HG03565 (cell line): ENCODE measurements around the gene IQSEC1.
A peak's percentile ranks its signal among the peaks of the same experiment; 100 is the strongest.
"Not testable (repeated sequence)": the region's sequence is repeated elsewhere in the genome, so short reads cannot be mapped to it uniquely, and the experiment has no call there.

ENCODE experiments used
- ATAC-seq: cut with Tn5 transposase; IDR thresholded peaks from one replicate; pipeline ENCODE4 v1.9.1; 2021; ENCODE audit warnings: mild to moderate bottlenecking, moderate library complexity; ENCODE audit not compliant: unreplicated experiment

Gene IQSEC1

GRCh38 chr3:12882336-12883310, 190.6 kb downstream of the IQSEC1 start:
- no peak for ATAC-seq

GRCh38 chr3:12881858-12882257, 191.4 kb downstream of the IQSEC1 start:
- not testable (repeated sequence) for ATAC-seq

DNA sequence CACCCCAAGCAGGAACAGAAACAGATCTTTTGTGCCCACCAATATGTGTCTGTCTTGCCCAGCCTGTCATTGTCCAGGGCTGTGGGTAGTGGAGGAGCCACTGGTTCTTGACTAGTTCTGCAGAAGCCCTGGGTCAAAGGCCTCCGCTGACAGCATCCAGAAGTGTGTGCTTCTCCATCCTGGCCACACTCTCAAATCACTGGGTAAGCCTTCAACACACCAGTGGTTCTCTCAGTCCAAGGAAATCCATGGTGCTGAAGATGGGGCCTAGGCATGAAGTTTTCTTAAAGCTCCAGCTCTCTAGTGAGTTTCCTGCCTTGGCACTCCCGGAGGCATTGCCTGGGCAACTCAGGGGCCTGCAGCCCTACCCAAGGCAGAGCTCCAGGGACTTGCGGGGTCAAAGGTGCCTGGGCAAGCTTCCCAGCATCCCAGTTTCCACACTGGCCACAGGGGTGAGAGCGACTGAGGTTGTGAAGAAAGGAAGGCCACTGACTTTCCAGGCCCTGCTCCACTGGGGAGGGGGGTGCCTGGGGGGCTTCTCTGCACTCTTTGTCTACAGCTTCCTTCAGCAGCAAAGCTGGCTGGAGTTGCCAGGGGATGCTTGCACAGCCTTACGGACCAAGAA, 193.9 kb downstream of the IQSEC1 start:
- ATAC-seq: no peak

DNA sequence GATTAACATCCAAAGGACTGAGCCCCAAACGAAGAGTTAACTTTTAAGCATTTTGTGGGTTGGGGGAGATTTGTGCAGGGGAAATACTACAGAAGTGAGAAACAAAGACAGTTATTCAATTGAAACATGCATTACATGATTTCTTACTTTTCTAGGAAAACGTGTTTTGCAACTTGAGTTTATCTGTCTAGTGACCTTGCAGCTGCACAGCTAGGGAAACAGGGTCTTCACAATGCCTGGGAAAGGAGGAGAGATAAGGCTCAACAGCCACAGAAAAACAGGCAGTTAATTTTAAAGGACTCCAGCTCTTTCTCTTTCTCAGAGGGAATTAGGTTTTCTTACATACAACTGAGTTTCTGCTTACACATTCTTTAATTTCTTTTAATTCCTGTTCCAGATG, 194.5 kb downstream of the IQSEC1 start:
- not testable (repeated sequence) for ATAC-seq

DNA sequence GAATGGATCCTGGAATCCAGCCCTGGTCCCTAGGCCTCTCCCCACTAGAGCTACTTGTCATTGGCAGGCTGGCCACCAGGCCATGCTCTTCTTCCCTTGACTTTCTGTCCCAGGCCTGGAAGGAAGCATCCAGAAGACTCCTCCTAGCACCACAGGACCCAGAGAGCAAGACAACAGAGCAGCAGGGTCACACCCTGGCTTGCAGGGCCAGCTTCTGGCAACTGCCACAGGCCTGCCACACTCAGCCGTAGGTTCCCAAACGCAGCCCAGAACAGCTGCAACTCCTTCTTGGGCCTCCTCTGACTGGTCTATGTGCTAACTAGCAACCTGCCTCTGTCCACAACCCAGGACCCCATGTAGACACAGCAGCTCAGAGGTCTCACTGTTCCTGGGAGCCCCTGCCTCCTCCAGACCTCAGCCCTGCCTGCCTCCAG, 195.1 kb downstream of the IQSEC1 start:
- no peak for ATAC-seq

- no peak for ATAC-seq
Observed at GRCh38 chr3:12877040-12877439, 196.2 kb downstream of the IQSEC1 start.

GRCh38 chr3:12875857-12876836, 197.1 kb downstream of the IQSEC1 start:
- no peak for ATAC-seq

GRCh38 chr3:12871404-12871983, 201.7 kb downstream of the IQSEC1 start:
- ATAC-seq: no peak

- peak; percentile 47 for ATAC-seq
Observed at GRCh38 chr3:12870942-12871341, 202.3 kb downstream of the IQSEC1 start.

DNA sequence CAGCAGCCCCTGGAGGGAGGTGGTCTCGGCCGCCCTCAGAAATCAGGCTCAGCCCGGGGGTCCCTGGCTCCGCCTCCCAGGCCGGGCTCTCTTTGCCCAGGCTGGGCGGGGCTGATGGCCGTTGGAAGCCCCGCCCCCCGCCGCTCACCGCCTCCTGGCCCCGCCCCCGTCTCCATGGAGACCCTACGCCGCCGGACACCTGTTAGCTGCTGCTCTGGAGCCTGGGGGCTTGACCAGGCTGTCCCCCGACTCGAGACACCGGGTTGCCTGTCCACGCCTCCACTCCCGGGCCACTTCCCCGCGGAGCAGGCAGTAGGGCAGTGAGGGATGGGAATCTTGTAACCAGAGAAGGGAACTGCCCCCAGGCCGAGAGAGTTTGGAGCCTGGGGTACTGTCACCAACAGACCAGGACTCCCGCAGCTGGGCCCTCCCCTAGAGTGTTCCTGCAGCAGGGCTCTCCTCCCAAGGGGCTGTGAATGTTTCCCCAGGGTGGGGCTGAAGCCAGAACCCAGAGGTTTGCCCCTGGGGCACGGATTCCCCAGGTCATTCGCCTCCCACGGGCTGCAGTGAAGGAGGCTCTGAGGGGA, 204.1 kb downstream of the IQSEC1 start:
- ATAC-seq: no peak

DNA sequence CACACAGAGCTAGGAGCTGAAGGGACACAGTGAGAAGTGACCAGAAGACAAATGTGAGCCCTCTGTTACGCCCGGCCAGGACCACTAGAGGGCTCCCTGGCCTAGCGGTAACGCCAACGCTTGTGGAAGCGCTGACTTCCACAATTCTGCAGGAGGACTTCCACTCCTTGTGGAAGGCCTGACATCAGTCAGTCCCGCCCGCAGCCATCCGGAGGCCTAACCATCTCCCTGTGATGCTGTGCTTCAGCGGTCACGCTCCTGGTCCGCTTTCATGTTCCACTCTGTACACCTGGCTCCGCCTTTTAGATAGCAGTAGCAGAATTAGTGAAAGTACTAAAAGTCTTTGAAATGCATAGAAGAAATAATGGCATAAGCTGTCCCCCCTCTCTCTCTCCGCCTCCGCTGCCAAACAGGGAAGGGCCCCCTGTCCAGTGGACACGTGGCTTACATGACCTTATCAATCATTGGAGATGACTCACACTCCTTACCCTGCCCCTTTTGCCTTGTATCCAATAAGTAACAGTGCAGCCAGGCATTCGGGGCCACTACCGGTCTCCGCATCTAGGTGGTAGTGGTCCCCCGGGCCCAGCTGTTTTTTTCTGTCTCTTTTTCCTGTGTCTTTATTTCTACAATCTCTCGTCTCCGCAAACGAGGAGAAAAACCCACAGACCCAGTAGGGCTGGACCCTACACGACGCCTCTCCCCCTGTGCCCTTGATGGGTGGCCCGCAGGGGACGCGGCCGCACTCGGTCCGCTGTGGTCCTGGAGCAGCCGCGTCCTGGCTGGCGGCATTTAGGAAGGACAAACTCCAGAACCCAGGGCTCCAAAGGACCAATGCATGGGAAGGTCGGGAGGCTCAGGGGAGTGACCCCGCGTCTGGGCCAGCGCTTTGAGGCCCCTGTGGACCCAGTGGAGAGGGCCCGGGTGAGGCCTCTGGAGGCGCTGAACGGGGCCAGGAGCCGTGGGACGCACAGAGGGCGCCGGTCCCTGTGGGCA, 204.9 kb downstream of the IQSEC1 start:
- peak; percentile 44 for ATAC-seq

DNA sequence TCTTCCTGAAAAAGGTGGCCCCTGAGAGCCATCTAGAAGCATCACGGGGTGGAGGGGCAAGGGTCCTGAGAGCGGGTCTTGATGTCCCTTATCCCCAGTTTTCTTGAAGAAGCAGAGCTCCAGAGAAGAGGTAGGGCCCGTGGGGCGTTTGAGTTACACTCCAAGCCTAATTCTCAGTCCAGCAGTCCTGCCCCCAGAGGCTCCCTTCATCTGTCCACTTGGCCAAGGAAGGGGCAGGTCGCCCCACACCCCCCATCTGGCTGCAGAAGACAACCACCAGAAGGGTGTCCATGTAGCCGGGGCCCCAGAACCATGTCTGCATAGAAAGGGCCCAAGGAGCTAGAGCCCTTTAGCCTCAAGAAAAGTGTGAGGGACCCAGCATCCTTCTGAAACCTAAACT, 206.4 kb downstream of the IQSEC1 start:
- ATAC-seq: no peak

DNA sequence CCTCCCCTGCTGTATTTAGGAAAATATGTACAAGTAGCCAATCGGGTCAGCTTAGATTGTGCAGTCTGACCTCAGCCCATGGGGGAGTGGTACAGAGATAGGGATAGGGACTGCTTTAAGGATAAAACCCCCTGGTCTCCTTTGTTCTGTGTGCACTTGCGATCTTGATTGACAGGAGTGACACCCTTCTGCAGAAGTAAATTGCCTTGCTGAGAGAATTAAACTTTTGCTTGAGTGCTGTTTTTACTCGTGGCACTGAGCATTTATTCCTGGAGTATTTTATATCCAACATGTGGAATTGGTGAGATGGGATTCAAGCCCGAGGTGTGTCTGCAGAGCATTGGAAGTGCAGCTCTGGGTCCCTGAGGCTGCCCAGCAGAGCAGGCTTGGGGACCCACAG, 208.0 kb downstream of the IQSEC1 start:
- no peak for ATAC-seq

- ATAC-seq: no peak
Observed at GRCh38 chr3:12862387-12862786, 210.8 kb downstream of the IQSEC1 start.

DNA sequence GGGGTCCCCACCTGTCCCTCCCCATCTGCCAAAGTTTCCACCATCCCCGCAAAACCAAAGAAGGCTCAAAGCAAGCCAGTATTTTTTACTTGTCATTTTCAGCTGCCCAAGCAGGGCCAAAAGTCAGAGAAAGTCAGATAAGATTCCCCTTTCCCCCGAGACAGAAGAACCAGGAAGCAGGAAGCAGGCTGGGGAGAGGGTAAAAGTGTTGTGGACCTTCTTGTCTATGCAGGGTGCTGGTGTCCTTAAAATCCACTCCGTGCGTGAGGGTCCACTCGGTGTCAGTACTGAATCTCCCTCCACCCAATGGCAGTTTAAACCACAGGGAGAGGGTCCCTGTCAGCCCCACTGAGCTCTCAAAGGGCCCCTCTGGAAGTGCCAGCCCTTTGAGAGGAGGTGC, 211.6 kb downstream of the IQSEC1 start:
- no peak for ATAC-seq

DNA sequence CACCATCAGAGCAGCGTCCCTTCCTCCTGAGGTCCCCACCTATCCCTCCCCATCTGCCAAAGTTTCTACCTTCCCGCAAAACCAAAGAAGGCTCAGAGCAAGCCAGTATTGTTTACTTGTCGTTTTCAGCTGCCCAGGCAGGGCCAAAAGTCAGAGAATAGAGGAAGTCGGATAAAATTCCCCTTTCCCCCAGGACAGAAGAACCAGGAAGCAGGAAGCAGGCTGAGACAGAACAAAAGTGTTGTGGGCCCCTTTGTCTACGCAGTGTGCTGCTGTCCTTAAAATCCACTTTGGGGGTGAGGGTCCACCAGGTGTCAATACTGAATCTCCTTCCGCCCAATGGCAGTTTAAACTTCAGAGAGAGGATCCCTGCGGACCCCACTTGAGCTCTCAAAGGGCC, 213.4 kb downstream of the IQSEC1 start:
- ATAC-seq: no peak

- ATAC-seq: no peak
Observed at GRCh38 chr3:12856626-12857025, 216.6 kb downstream of the IQSEC1 start.

DNA sequence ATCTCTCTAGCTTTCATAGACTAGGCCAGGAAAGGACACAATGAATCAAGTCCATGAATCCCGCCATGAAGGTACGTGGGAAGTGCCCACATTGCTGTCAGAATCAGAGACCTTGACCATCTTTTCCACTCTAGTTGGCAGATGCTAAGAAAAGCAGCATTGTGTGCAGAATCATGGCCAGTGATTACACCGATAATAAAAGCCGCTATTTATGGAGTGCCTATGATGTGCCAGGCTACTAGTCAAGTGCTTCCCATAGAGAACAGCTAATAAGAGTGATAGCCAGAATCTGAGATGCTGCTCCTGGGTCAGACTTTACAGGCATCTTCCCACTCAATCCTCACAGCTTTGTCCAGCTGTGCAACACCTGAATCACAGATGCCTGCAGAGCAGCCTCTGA, 218.7 kb downstream of the IQSEC1 start:
- no peak for ATAC-seq

- not testable (repeated sequence) for ATAC-seq
Observed at GRCh38 chr3:12853847-12854246, 219.4 kb downstream of the IQSEC1 start.
